Ovary (tissue), 3 donors: ENCODE data around the gene OTOP3.

Source experiments
- EP300 ChIP-seq: sonication (generic); formaldehyde crosslinking; IDR thresholded peaks from one replicate; pipeline ENCODE4 v1.6.1; 2017; ENCODE audit warnings: antibody characterized with exemption
- TF ChIP-seq, protein P1 (sequence below), 3 donors: fragments of 450-650 bp in 2 of 3; fragments of 200-600 bp in 1 of 3; IDR thresholded peaks; one replicate each; pipeline versions ENCODE4 v1.5.1 to v1.8.0; 2016 to 2022; ENCODE audit warnings: antibody characterized with exemption in 3 of 3, mild to moderate bottlenecking in 1 of 3
- donor health status: DM: no; HTN: no; CAD: no.

DNA sequence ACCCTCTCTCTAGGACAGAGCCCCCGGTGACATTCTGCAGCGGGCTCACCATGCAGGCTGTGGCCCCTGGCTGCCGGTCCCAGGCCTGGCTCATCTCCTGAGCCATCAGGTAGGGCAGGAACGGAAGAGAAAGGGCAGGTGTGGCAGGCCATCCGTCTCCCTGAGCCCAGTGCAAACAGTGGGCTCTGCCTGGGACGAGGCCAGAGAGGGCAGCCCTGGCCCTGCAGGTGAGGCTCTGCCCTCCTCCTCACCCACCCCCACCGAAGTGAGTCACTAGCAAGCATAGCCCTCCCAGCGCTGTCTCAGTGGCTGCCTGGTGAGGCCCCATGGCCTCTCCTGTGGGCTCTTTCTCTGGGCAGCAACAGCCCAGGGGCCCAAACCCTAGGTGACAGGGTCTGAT, 14.5 kb downstream of the OTOP3 start:
- TF ChIP-seq, protein P1, sequence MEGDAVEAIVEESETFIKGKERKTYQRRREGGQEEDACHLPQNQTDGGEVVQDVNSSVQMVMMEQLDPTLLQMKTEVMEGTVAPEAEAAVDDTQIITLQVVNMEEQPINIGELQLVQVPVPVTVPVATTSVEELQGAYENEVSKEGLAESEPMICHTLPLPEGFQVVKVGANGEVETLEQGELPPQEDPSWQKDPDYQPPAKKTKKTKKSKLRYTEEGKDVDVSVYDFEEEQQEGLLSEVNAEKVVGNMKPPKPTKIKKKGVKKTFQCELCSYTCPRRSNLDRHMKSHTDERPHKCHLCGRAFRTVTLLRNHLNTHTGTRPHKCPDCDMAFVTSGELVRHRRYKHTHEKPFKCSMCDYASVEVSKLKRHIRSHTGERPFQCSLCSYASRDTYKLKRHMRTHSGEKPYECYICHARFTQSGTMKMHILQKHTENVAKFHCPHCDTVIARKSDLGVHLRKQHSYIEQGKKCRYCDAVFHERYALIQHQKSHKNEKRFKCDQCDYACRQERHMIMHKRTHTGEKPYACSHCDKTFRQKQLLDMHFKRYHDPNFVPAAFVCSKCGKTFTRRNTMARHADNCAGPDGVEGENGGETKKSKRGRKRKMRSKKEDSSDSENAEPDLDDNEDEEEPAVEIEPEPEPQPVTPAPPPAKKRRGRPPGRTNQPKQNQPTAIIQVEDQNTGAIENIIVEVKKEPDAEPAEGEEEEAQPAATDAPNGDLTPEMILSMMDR (IDR thresholded peaks at IDR 0.05): no peak
- TF ChIP-seq EP300: no peak
